Endothelial cell of umbilical vein (primary cell): Measurements from ENCODE around the gene CLDN15. TPM values are rescaled to one million over a fixed set of nuclear protein-coding genes. Genes with fewer than 3 reads are reported as not detected.

Experiments used
- BruUV-seq: library from RNA; stranded (reverse); fragments of 400-500 nt; replicated peaks from 2 replicates; lab custom pipeline; 2021; lab: Mats Ljungman, UMichigan
- CTCF ChIA-PET: fragments of 300-600, 350-600 bp; sonication (Branson Sonifier 250); formaldehyde crosslinking; loops from one replicate; lab custom pipeline; 2021; ENCODE audit warnings: antibody characterized with exemption, inconsistent platforms; lab: Charles Lee
- POLR2A ChIA-PET: fragments of 300-600, 350-600 bp; sonication (Branson Sonifier 250); formaldehyde crosslinking; loops from one replicate; lab custom pipeline; 2021; ENCODE audit warnings: antibody characterized with exemption, inconsistent platforms; lab: Charles Lee
- DNase-seq: peaks from one replicate; pipeline ENCODE4 v3.0.0-alpha.2; 2011; ENCODE audit warnings: low read depth, low spot score
- FAIRE-seq: peaks from 2 replicates; lab custom pipeline; 2011; peaks lifted over from hg19 to GRCh38; lab: Jason Lieb, UNC
- H2AFZ ChIP-seq: 2 replicates; pipeline ENCODE4 v1.6.0; 2012; ENCODE audit warnings: low read depth, low read length, control low read depth, inconsistent platforms
- H3K27ac ChIP-seq: 2 replicates; pipeline ENCODE4 v1.5.1; 2011; ENCODE audit warnings: low read depth, mild to moderate bottlenecking, control low read depth, low read length, moderate library complexity; ENCODE audit not compliant: insufficient read depth
- H3K27me3 ChIP-seq, 2 experiments: 2 replicates each; pipeline versions ENCODE4 v1.6.0 to v1.6.1; 2011; ENCODE audit warnings: low read length in 2 of 2, mixed read lengths in 1 of 2; ENCODE audit not compliant: control insufficient read depth in 2 of 2, insufficient read depth in 2 of 2
- H3K36me3 ChIP-seq, 2 experiments: 2 replicates in 1 of 2; 3 replicates in 1 of 2; pipeline ENCODE4 v1.5.1; 2011; ENCODE audit warnings: low read length in 2 of 2, mild to moderate bottlenecking in 1 of 2, moderate library complexity in 1 of 2; ENCODE audit not compliant: control insufficient read depth in 2 of 2, insufficient read depth in 2 of 2; ENCODE audit errors: extremely low read depth in 1 of 2
- H3K4me1 ChIP-seq: 3 replicates; pipeline ENCODE4 v1.5.1; 2011; ENCODE audit warnings: mild to moderate bottlenecking, low read length; ENCODE audit not compliant: control insufficient read depth, insufficient read depth; ENCODE audit errors: extremely low read depth
- H3K4me2 ChIP-seq: 2 replicates; pipeline ENCODE4 v1.6.1; 2011; ENCODE audit warnings: low read length, control low read depth, mixed read lengths; ENCODE audit not compliant: insufficient read depth
- H3K4me3 ChIP-seq, 3 experiments: fragments of 200-600 bp in 1 of 3; sonication (generic), shearing (Covaris generic) in 1 of 3; replicated peaks in 1 of 3; 2 replicates each; pipeline ENCODE4 v1.5.1; 2011 to 2016; ENCODE audit warnings: control low read depth in 3 of 3, low read length in 3 of 3, mild to moderate bottlenecking in 2 of 3, inconsistent platforms in 1 of 3, low read depth in 1 of 3, moderate library complexity in 1 of 3; ENCODE audit not compliant: insufficient read depth in 1 of 3
- H3K79me2 ChIP-seq: 2 replicates; pipeline ENCODE4 v1.6.0; 2012; ENCODE audit warnings: low read length, inconsistent platforms; ENCODE audit not compliant: control insufficient read depth, insufficient read depth
- H3K9ac ChIP-seq: replicated peaks from 2 replicates; pipeline ENCODE3; 2011; ENCODE audit warnings: low read length, control low read depth; ENCODE audit not compliant: insufficient read depth; ENCODE audit errors: extremely low read depth
- H3K9me1 ChIP-seq: replicated peaks from 3 replicates; pipeline ENCODE4 v1.6.0; 2011; ENCODE audit warnings: mild to moderate bottlenecking, low read length; ENCODE audit not compliant: control insufficient read depth, insufficient read depth; ENCODE audit errors: extremely low read depth
- H3K9me3 ChIP-seq: replicated peaks from 2 replicates; pipeline ENCODE4 v1.5.1; 2012; ENCODE audit warnings: low read length, inconsistent platforms; ENCODE audit not compliant: control insufficient read depth, insufficient read depth
- H4K20me1 ChIP-seq: replicated peaks from 2 replicates; pipeline ENCODE3; 2011; ENCODE audit warnings: mild to moderate bottlenecking, low read length; ENCODE audit not compliant: control insufficient read depth, insufficient read depth; ENCODE audit errors: extremely low read depth
- FOS ChIP-seq: IDR thresholded peaks from 2 replicates; pipeline ENCODE4 v1.6.1; 2011; ENCODE audit warnings: mild to moderate bottlenecking, low read length, moderate library complexity, borderline replicate concordance; ENCODE audit not compliant: insufficient read depth
- GATA2 ChIP-seq: IDR thresholded peaks from 2 replicates; pipeline ENCODE4 v1.7.0; 2011; ENCODE audit warnings: low read depth, mild to moderate bottlenecking, moderate library complexity, mixed read lengths, low read length; ENCODE audit not compliant: insufficient read length, insufficient read depth
- JUN ChIP-seq: IDR thresholded peaks from 2 replicates; pipeline ENCODE4 v1.6.1; 2011; ENCODE audit warnings: borderline replicate concordance, low read depth; ENCODE audit not compliant: insufficient read length, insufficient read depth
- MAX ChIP-seq: IDR thresholded peaks from 2 replicates; pipeline ENCODE4 v1.6.1; 2011; ENCODE audit not compliant: insufficient read depth, insufficient read length
- MYC ChIP-seq: IDR thresholded peaks from one replicate; pipeline ENCODE4 v1.6.1; 2011; ENCODE audit warnings: mild to moderate bottlenecking, low read depth, low read length
- POLR2AphosphoS5 ChIP-seq: IDR thresholded peaks from 2 replicates; pipeline ENCODE4 v1.6.1; 2012; ENCODE audit warnings: low read depth, mild to moderate bottlenecking, control low read depth, low read length, moderate library complexity; ENCODE audit not compliant: insufficient read depth
- dilution Hi-C: fragments of 300-500 bp; cut with MboI; formaldehyde crosslinking; loops from one replicate; pipeline ENCODE4 v1.15.0; 2019; ENCODE audit warnings: low sequenced_read_pairs; ENCODE audit not compliant: extremely low pct_ligation_motif_present
- intact Hi-C: fragments of 100-400 bp; cut with micrococcal nuclease; formaldehyde crosslinking; loops from one replicate; pipeline ENCODE4 v1.10.0; 2022
- polyA plus RNA-seq, 4 experiments: library from polyadenylated mRNA; depleted of rRNA in 3 of 4; stranded (reverse) in 3 of 4; unstranded in 1 of 4; fragments of >200 nt; gene quantifications; 2 replicates each; pipeline versions ENCODE4 v1.2.1 to v1.2.3, GENCODE V29; 2011 to 2012; ENCODE audit warnings: missing spikeins in 1 of 4
- total RNA-seq: library from RNA; stranded (reverse); gene quantifications from 2 replicates; pipeline ENCODE4 v1.2.3, GENCODE V29; 2021
- TF ChIP-seq, protein P1 (sequence below), 2 donors: IDR thresholded peaks; 1 replicate in 1 of 2; 2 replicates in 1 of 2; pipeline ENCODE4 v1.5.1; 2011; ENCODE audit warnings: low read length in 2 of 2, mild to moderate bottlenecking in 2 of 2, moderate library complexity in 2 of 2, control low read depth in 1 of 2, inconsistent platforms in 1 of 2, low read depth in 1 of 2; ENCODE audit not compliant: insufficient read depth in 1 of 2; ENCODE audit errors: extremely low read depth in 1 of 2

The CLDN15 gene
- total and polyA plus RNA-seq, 2 donors (not counting 3 experiments of a cell fraction or from before 2014, with no cell fraction given), result 11.3 to 17.7 TPM

- BruUV-seq, result no TSS peak
- TF ChIP-seq JUN (no peak), FOS (no peak), MAX (no peak), POLR2AphosphoS5 (no peak), MYC (no peak), GATA2 (no peak)
- TF ChIP-seq, protein P1, sequence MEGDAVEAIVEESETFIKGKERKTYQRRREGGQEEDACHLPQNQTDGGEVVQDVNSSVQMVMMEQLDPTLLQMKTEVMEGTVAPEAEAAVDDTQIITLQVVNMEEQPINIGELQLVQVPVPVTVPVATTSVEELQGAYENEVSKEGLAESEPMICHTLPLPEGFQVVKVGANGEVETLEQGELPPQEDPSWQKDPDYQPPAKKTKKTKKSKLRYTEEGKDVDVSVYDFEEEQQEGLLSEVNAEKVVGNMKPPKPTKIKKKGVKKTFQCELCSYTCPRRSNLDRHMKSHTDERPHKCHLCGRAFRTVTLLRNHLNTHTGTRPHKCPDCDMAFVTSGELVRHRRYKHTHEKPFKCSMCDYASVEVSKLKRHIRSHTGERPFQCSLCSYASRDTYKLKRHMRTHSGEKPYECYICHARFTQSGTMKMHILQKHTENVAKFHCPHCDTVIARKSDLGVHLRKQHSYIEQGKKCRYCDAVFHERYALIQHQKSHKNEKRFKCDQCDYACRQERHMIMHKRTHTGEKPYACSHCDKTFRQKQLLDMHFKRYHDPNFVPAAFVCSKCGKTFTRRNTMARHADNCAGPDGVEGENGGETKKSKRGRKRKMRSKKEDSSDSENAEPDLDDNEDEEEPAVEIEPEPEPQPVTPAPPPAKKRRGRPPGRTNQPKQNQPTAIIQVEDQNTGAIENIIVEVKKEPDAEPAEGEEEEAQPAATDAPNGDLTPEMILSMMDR (IDR thresholded peaks at IDR 0.05; ENCODE audit: extremely low read depth in 1 of 2, insufficient read depth in 1 of 2, low read depth in 1 of 2, low read length in 2 of 2), result no peak
- Histone ChIP-seq H3K9me1 (no peaks in the 10 kb centered on the region), H3K4me2 (no peak overlapping the region), H3K27ac (no peak overlapping the region), H3K4me3 (no peak overlapping the region), H2AFZ (no peak overlapping the region), H4K20me1 (no peaks in the 10 kb centered on the region), H3K9ac (no peak overlapping the region), H3K4me1 (peaks cover 43% of the 10 kb centered on the region), H3K27me3 (no peaks in the 10 kb centered on the region), H3K79me2 (peaks cover 22% of the 10 kb centered on the region), H3K36me3 (peaks cover 0 to 16% of the 10 kb centered on the region in 2 experiments), H3K9me3 (no peaks in the 10 kb centered on the region)
- FAIRE-seq (no peak), DNase-seq (no peak)
- dilution Hi-C loops, result no loop called here
- ChIA-PET CTCF (interaction anchor here (1.3 kb wide), 2 partner anchors 23 to 96 kb away, joined by 3 to 6 read pairs; partner anchors contain the start of genes PLOD3 and ZNHIT1), POLR2A (no interaction called here)
- intact Hi-C loops, result no loop called here
Observed at GRCh38 chr7:101240226-101241014, 2.8 kb upstream of the CLDN15 start.
